ENCODE measurements around the gene ANAPC15. TPM values are rescaled to one million over a fixed set of nuclear protein-coding genes. Genes with fewer than 3 reads are reported as not detected.

ANAPC15 gene
- total and polyA plus RNA-seq, 2 of the 13 experiments (the other 11 are each of a cell fraction or from before 2014, with no cell fraction given) = 18.8 to 25.7 TPM

- no peak for TF ChIP-seq ZNF235 (CRISPR knock-in tag; IDR thresholded peaks at IDR 0.05; ENCODE audit: borderline replicate concordance)
- no peak for TF ChIP-seq ZNF740 (CRISPR knock-in tag; IDR thresholded peaks at IDR 0.05)
- TF ChIP-seq DRAP1 (CRISPR knock-in tag; IDR thresholded peaks at IDR 0.05) = peak; percentile 77
- TF ChIP-seq ZNF761 (CRISPR knock-in tag; conservative IDR thresholded peaks at IDR 0.05) = 0 out of 2 replicates have a peak, but pooled peaks have one; percentile 25
- TF ChIP-seq ZNF275 (CRISPR knock-in tag; IDR thresholded peaks at IDR 0.05; ENCODE audit: borderline replicate concordance) = peak; percentile 8; the same call in 1 of the 2 replicates
- no peak for TF ChIP-seq ZBTB44 (CRISPR knock-in tag; IDR thresholded peaks at IDR 0.05)
- peak; percentile 75; the same call in 1 of the 2 replicates for TF ChIP-seq KMT2B (CRISPR knock-in tag; IDR thresholded peaks at IDR 0.05)
- 0 out of 2 replicates have a peak, but pooled peaks have one; percentile 32 for TF ChIP-seq ZBTB26 (CRISPR knock-in tag; IDR thresholded peaks at IDR 0.05; ENCODE audit: borderline replicate concordance)
- TF ChIP-seq ZNF232 (CRISPR knock-in tag; IDR thresholded peaks at IDR 0.05; ENCODE audit: borderline replicate concordance) = peak; percentile 57; the same call in 1 of the 2 replicates
- peak; percentile 79; the same call in 1 of the 2 replicates for TF ChIP-seq PHF21A (CRISPR knock-in tag; IDR thresholded peaks at IDR 0.05)
- TF ChIP-seq RARG (CRISPR knock-in tag; IDR thresholded peaks at IDR 0.05; ENCODE audit: low read depth) = no peak
- TF ChIP-seq DMAP1 (CRISPR knock-in tag; IDR thresholded peaks at IDR 0.05) = peak; percentile 53; the same call in 1 of the 2 replicates
- TF ChIP-seq IKZF4 (CRISPR knock-in tag; IDR thresholded peaks at IDR 0.05; ENCODE audit: borderline replicate concordance, low read depth, not compliant biosample characterization) = no peak
- TF ChIP-seq ZNF230 (CRISPR knock-in tag; IDR thresholded peaks at IDR 0.05) = 0 out of 2 replicates have a peak, but pooled peaks have one; percentile 47
- TF ChIP-seq ZNF256 (CRISPR knock-in tag; conservative IDR thresholded peaks at IDR 0.05) = 0 out of 2 replicates have a peak, but pooled peaks have one; percentile 67
- TF ChIP-seq ZMYM4 (CRISPR knock-in tag; IDR thresholded peaks at IDR 0.05) = peak; percentile 74
- no peak for TF ChIP-seq KLF9 (CRISPR knock-in tag; IDR thresholded peaks at IDR 0.05; ENCODE audit: low read depth)
- TF ChIP-seq SRSF1 (optimal IDR thresholded peaks at IDR 0.05; ENCODE audit: low read depth, low read length) = peak; percentile 40
- peak; percentile 89; the same call in 1 of the 2 replicates for TF ChIP-seq TSC22D2 (CRISPR knock-in tag; IDR thresholded peaks at IDR 0.05; ENCODE audit: borderline replicate concordance)
- no peak for TF ChIP-seq ZNF496 (CRISPR knock-in tag; IDR thresholded peaks at IDR 0.05; ENCODE audit: insufficient replicate concordance)
- TF ChIP-seq SPEN (CRISPR knock-in tag; IDR thresholded peaks at IDR 0.05; ENCODE audit: low read depth) = peak; percentile 89
- peak; percentile 85 for TF ChIP-seq SOX5 (CRISPR knock-in tag; IDR thresholded peaks at IDR 0.05; ENCODE audit: borderline replicate concordance)
- TF ChIP-seq ZFP36L2 (CRISPR knock-in tag; IDR thresholded peaks at IDR 0.05) = no peak
- no peak for TF ChIP-seq MXD4 (CRISPR knock-in tag; IDR thresholded peaks at IDR 0.05)
- TF ChIP-seq SIX1 (CRISPR knock-in tag; IDR thresholded peaks at IDR 0.05; ENCODE audit: borderline replicate concordance) = no peak
Measured at GRCh38 chr11:72112143-72112977, at the start of gene ANAPC15 (continued).
